IMR-90 (cell line): ENCODE measurements around the gene PCDHGA3. TPM values are rescaled to one million over a fixed set of nuclear protein-coding genes. Genes with fewer than 3 reads are reported as not detected.

ENCODE experiments used
- ATAC-seq: fragments of 200-7000 bp; cut with Tn5 transposase; 2 replicates; pipeline ENCODE4 v1.9.1; 2020; ENCODE audit warnings: low read depth, mild to moderate bottlenecking, moderate library complexity
- BruUV-seq: library from RNA; stranded (reverse); fragments of 400-500 nt; replicated peaks from 2 replicates; lab custom pipeline; 2021; lab: Mats Ljungman, UMichigan
- CTCF ChIA-PET: fragments of 300-600 bp; formaldehyde crosslinking; extraction: SDS; loops from one replicate; lab custom pipeline; 2021; ENCODE audit warnings: antibody characterized with exemption; lab: Yijun Ruan, JAX
- POLR2A ChIA-PET: fragments of 300-600 bp; sonication (Branson Sonifier 250); formaldehyde crosslinking; loops from one replicate; lab custom pipeline; 2022; ENCODE audit warnings: antibody characterized with exemption; ENCODE audit not compliant: unreplicated experiment; lab: Charles Lee
- DNase-seq: peaks from one replicate; pipeline ENCODE4 v3.0.0; 2013
- H2AFZ ChIP-seq: replicated peaks from 2 replicates; pipeline ENCODE3; 2013; ENCODE audit warnings: low read length, mild to moderate bottlenecking; ENCODE audit not compliant: poor library complexity
- H2AK5ac ChIP-seq: 2 replicates; pipeline ENCODE4 v1.6.1; 2013; ENCODE audit warnings: low read depth, low read length, inconsistent platforms
- H2AK9ac ChIP-seq: replicated peaks from 2 replicates; pipeline ENCODE3; 2013; ENCODE audit warnings: mild to moderate bottlenecking, low read depth, low read length, moderate library complexity; ENCODE audit not compliant: poor library complexity
- H2BK120ac ChIP-seq: 2 replicates; pipeline ENCODE4 v1.6.1; 2013; ENCODE audit warnings: low read depth, low read length, inconsistent platforms
- H2BK15ac ChIP-seq: 3 replicates; pipeline ENCODE4 v1.6.1; 2013; ENCODE audit warnings: low read depth, low read length, inconsistent platforms
- H2BK20ac ChIP-seq: 2 replicates; pipeline ENCODE4 v1.6.1; 2013; ENCODE audit warnings: low read depth, mild to moderate bottlenecking, inconsistent platforms, low read length, moderate library complexity
- H2BK5ac ChIP-seq: 2 replicates; pipeline ENCODE4 v1.6.1; 2013; ENCODE audit warnings: mild to moderate bottlenecking, low read depth, low read length, inconsistent platforms; ENCODE audit not compliant: poor library complexity, severe bottlenecking
- H3K14ac ChIP-seq: replicated peaks from 2 replicates; pipeline ENCODE4 v1.6.1; 2013; ENCODE audit warnings: low read depth, low read length, inconsistent platforms
- H3K18ac ChIP-seq: 2 replicates; pipeline ENCODE4 v1.6.1; 2013; ENCODE audit warnings: low read depth, low read length, control low read depth
- H3K23ac ChIP-seq: 2 replicates; pipeline ENCODE4 v1.6.1; 2013; ENCODE audit warnings: low read depth, low read length, inconsistent platforms
- H3K27ac ChIP-seq: 2 replicates; pipeline ENCODE4 v1.5.1; 2013; ENCODE audit warnings: mild to moderate bottlenecking, control low read depth, low read length; ENCODE audit not compliant: insufficient read depth
- H3K27me3 ChIP-seq: 2 replicates; pipeline ENCODE4 v1.6.1; 2013; ENCODE audit warnings: low read length; ENCODE audit not compliant: control insufficient read depth, insufficient read depth
- H3K36me3 ChIP-seq: 2 replicates; pipeline ENCODE4 v1.6.1; 2013; ENCODE audit warnings: low read length, mixed read lengths; ENCODE audit not compliant: control insufficient read depth, insufficient read depth
- H3K4ac ChIP-seq: 2 replicates; pipeline ENCODE4 v1.6.1; 2013; ENCODE audit warnings: low read depth, low read length, inconsistent platforms
- H3K4me1 ChIP-seq: 2 replicates; pipeline ENCODE4 v1.6.1; 2013; ENCODE audit warnings: low read length, mixed read lengths; ENCODE audit not compliant: control insufficient read depth, insufficient read depth
- H3K4me2 ChIP-seq: 2 replicates; pipeline ENCODE4 v1.6.1; 2013; ENCODE audit warnings: low read depth, mild to moderate bottlenecking, control low read depth, low read length, moderate library complexity
- H3K4me3 ChIP-seq: 2 replicates; pipeline ENCODE4 v1.5.1; 2013; ENCODE audit warnings: low read depth, mild to moderate bottlenecking, control low read depth, low read length, moderate library complexity; ENCODE audit not compliant: insufficient read depth
- H3K56ac ChIP-seq: 2 replicates; pipeline ENCODE4 v1.6.1; 2013; ENCODE audit warnings: low read length, inconsistent platforms; ENCODE audit not compliant: insufficient read depth; ENCODE audit errors: extremely low read depth
- H3K79me1 ChIP-seq, 2 experiments: 2 replicates each; pipeline ENCODE4 v1.6.1; 2013; ENCODE audit warnings: low read length in 2 of 2, inconsistent platforms in 1 of 2, low read depth in 1 of 2
- H3K9ac ChIP-seq: 2 replicates; pipeline ENCODE4 v1.6.1; 2013; ENCODE audit warnings: low read depth, low read length, control low read depth
- H3K9me1 ChIP-seq: 2 replicates; pipeline ENCODE4 v1.6.1; 2013; ENCODE audit warnings: low read length, inconsistent platforms; ENCODE audit not compliant: insufficient read depth
- H3K9me3 ChIP-seq: 2 replicates; pipeline ENCODE4 v1.6.1; 2013; ENCODE audit warnings: low read length; ENCODE audit not compliant: control insufficient read depth, insufficient read depth
- H4K20me1 ChIP-seq: 2 replicates; pipeline ENCODE4 v1.6.1; 2013; ENCODE audit warnings: low read length, inconsistent platforms; ENCODE audit not compliant: insufficient read depth
- H4K5ac ChIP-seq: 2 replicates; pipeline ENCODE4 v1.6.1; 2013; ENCODE audit warnings: mild to moderate bottlenecking, low read depth, low read length, control low read depth
- H4K8ac ChIP-seq, 2 experiments: 2 replicates each; pipeline ENCODE4 v1.6.1; 2013; ENCODE audit warnings: low read depth in 2 of 2, low read length in 2 of 2, control low read depth in 1 of 2, inconsistent platforms in 1 of 2
- H4K91ac ChIP-seq: 2 replicates; pipeline ENCODE4 v1.6.1; 2013; ENCODE audit warnings: low read depth, low read length, inconsistent platforms; ENCODE audit not compliant: insufficient read depth
- MXI1 ChIP-seq: IDR thresholded peaks from 2 replicates; pipeline ENCODE4 v1.6.1; 2012; ENCODE audit warnings: low read depth, mild to moderate bottlenecking, low read length, moderate library complexity, borderline replicate concordance
- SMC3 ChIP-seq: fragments of 150-350 bp; IDR thresholded peaks from 2 replicates; pipeline ENCODE4 v1.6.1; 2016; ENCODE audit warnings: low read depth, mild to moderate bottlenecking, antibody characterized with exemption, low read length, moderate library complexity
- WGBS, 2 experiments: methylation state at CpG; one replicate each; pipeline versions ENCODE4 v1.1.5 to v1.1.7; 2013; ENCODE audit warnings: missing lambda C conversion rate in 2 of 2; ENCODE audit not compliant: insufficient read length in 1 of 2; ENCODE audit errors: extremely low coverage in 2 of 2; 5-methylcytosine and 5-hydroxymethylcytosine counted together
- dilution Hi-C: fragments of 300-500 bp; cut with HindIII; formaldehyde crosslinking; loops from one replicate; pipeline ENCODE4 v1.14.3; 2018; ENCODE audit warnings: low sequenced_read_pairs; ENCODE audit not compliant: unreplicated experiment
- in situ Hi-C: fragments of 300-500 bp; cut with MboI; formaldehyde crosslinking; loops from 3 replicates; pipeline ENCODE4 v1.14.3; 2019; ENCODE audit warnings: low sequenced_read_pairs, inconsistent platforms, mixed read lengths
- intact Hi-C: fragments of 100-400 bp; cut with micrococcal nuclease; formaldehyde crosslinking; loops from 2 replicates; pipeline ENCODE4 v1.10.0; 2022
- polyA plus RNA-seq, 3 experiments: library from polyadenylated mRNA; depleted of rRNA; stranded (reverse); fragments of >200 nt; gene quantifications; 2 replicates each; pipeline ENCODE4 v1.2.3, GENCODE V29; 2012; ENCODE audit warnings: low replicate concordance in 1 of 3
- total RNA-seq: library from RNA; depleted of rRNA; stranded (reverse); fragments of >200 nt; gene quantifications from 2 replicates; pipeline ENCODE4 v1.2.3, GENCODE V29; 2012
- TF ChIP-seq, protein P1 (sequence below): fragments of 150-350 bp; IDR thresholded peaks from 2 replicates; pipeline ENCODE4 v1.6.1; 2017; ENCODE audit warnings: mild to moderate bottlenecking, antibody characterized with exemption, low read length, low read depth

The PCDHGA3 gene
- total and polyA plus RNA-seq, 2 of the 4 experiments (the other 2 are of a cell fraction) = 1.4 to 1.6 TPM

DNA sequence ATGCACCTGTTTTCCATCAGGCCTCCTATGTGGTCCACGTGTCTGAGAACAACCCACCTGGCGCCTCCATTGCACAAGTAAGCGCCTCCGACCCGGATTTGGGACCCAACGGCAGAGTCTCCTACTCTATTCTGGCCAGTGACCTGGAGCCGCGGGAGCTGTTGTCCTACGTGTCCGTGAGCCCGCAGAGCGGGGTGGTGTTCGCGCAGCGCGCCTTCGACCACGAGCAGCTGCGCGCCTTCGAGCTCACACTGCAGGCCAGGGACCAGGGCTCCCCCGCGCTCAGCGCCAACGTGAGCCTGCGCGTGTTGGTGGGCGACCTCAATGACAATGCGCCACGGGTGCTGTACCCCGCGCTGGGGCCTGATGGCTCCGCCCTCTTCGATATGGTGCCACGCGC, 8.0 kb downstream of the PCDHGA3 start:
- no peak overlapping the region for H2AK5ac ChIP-seq
- ChIA-PET CTCF (no interaction called here), POLR2A (no interaction called here)
- H3K23ac ChIP-seq = no peak overlapping the region
- in situ Hi-C loops = no loop called here
- H4K8ac ChIP-seq = no peak overlapping the region
- H3K18ac ChIP-seq = no peak overlapping the region
- no peak for TF ChIP-seq MXI1
- TF ChIP-seq, protein P1, sequence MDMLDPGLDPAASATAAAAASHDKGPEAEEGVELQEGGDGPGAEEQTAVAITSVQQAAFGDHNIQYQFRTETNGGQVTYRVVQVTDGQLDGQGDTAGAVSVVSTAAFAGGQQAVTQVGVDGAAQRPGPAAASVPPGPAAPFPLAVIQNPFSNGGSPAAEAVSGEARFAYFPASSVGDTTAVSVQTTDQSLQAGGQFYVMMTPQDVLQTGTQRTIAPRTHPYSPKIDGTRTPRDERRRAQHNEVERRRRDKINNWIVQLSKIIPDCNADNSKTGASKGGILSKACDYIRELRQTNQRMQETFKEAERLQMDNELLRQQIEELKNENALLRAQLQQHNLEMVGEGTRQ = no peak
- no peak for TF ChIP-seq SMC3
- no peak overlapping the region for H3K4ac ChIP-seq
- no peaks in the 10 kb centered on the region for H3K4me1 ChIP-seq
- H3K79me1 ChIP-seq = no peaks in the 10 kb centered on the region
- no peak overlapping the region for H3K4me3 ChIP-seq
- no TSS peak for BruUV-seq
- no peak overlapping the region for H2BK120ac ChIP-seq
- no peak overlapping the region for H2BK20ac ChIP-seq
- no peak overlapping the region for H3K4me2 ChIP-seq
- dilution Hi-C loops = no loop called here
- ATAC-seq = no peak
- no peaks in the 10 kb centered on the region for H4K20me1 ChIP-seq
- H2AFZ ChIP-seq = no peak overlapping the region
- no peak for DNase-seq
- H4K91ac ChIP-seq = no peak overlapping the region
- H3K9me1 ChIP-seq = no peaks in the 10 kb centered on the region
- WGBS, 2 experiments = 37% methylated on average over 7 of the region's 36 CpGs; no CpG with 5 or more reads in 1 of the 2 experiments
- H3K27me3 ChIP-seq = no peaks in the 10 kb centered on the region
- no peak overlapping the region for H2AK9ac ChIP-seq
- H3K14ac ChIP-seq = no peak overlapping the region
- intact Hi-C loops = no loop called here
- H3K36me3 ChIP-seq = peaks cover 5% of the 10 kb centered on the region; the same call in 1 of the 2 replicates
- peaks cover 41% of the 10 kb centered on the region for H3K9me3 ChIP-seq
- H3K56ac ChIP-seq = no peak overlapping the region
- H2BK5ac ChIP-seq = no peak overlapping the region
- no peak overlapping the region for H3K27ac ChIP-seq
- no peak overlapping the region for H2BK15ac ChIP-seq
- H3K9ac ChIP-seq = no peak overlapping the region
- no peak overlapping the region for H4K5ac ChIP-seq
